ENCODE measurements around the gene SCN7A. TPM values are rescaled to one million over a fixed set of nuclear protein-coding genes. Genes with fewer than 3 reads are reported as not detected.
"Not testable (repeated sequence)": the region's sequence is repeated elsewhere in the genome, so short reads cannot be mapped to it uniquely, and the experiment has no call there.

SCN7A gene
- polyA plus RNA-seq, 2 donors: 0.47 to 1.2 TPM

- no peaks in the 10 kb centered on the region for H3K36me3 ChIP-seq (ENCODE audit: control insufficient read depth in 2 of 2, insufficient read depth in 2 of 2, low read length in 1 of 2)
- H3K27me3 ChIP-seq (ENCODE audit: control insufficient read depth in 1 of 2, insufficient read depth in 2 of 2, low read length in 2 of 2): no peaks in the 10 kb centered on the region
- 65 to 70% methylated on average over 6 of the region's 6 CpGs for WGBS, 2 donors
- no peaks in the 10 kb centered on the region for H3K4me1 ChIP-seq (ENCODE audit: control insufficient read depth in 2 of 2, insufficient read depth in 2 of 2, low read length in 1 of 2)
- no peak overlapping the region for H3K27ac ChIP-seq (ENCODE audit: low read depth in 2 of 2, low read length in 1 of 2)
- no peaks in the 10 kb centered on the region for H3K9me3 ChIP-seq (ENCODE audit: control insufficient read depth in 2 of 2, insufficient read depth in 1 of 2, low read depth in 1 of 2, low read length in 1 of 2)
- H3K4me3 ChIP-seq (ENCODE audit: low read depth in 1 of 2, low read length in 2 of 2): no peak overlapping the region
Observed at GRCh38 chr2:166365803-166366420, 128.1 kb downstream of the SCN7A start.

- 93 to 97% methylated on average over 3 of the region's 3 CpGs for WGBS, 2 donors
- Histone ChIP-seq H3K4me1 (ENCODE audit: control insufficient read depth in 2 of 2, insufficient read depth in 2 of 2, low read length in 1 of 2) (no peaks in the 10 kb centered on the region), H3K27me3 (ENCODE audit: control insufficient read depth in 1 of 2, insufficient read depth in 2 of 2, low read length in 2 of 2) (no peaks in the 10 kb centered on the region), H3K27ac (ENCODE audit: low read depth in 2 of 2, low read length in 1 of 2) (no peak overlapping the region), H3K4me3 (ENCODE audit: low read depth in 1 of 2, low read length in 2 of 2) (no peak overlapping the region), H3K9me3 (ENCODE audit: control insufficient read depth in 2 of 2, insufficient read depth in 1 of 2, low read depth in 1 of 2, low read length in 1 of 2) (no peaks in the 10 kb centered on the region), H3K36me3 (ENCODE audit: control insufficient read depth in 2 of 2, insufficient read depth in 2 of 2, low read length in 1 of 2) (no peaks in the 10 kb centered on the region)
Observed at GRCh38 chr2:166365239-166365638, 128.8 kb downstream of the SCN7A start.

GRCh38 chr2:166364476-166365161 is 129.4 kb downstream of the SCN7A start:
- H3K4me1 ChIP-seq (ENCODE audit: control insufficient read depth in 2 of 2, insufficient read depth in 2 of 2, low read length in 1 of 2): no peaks in the 10 kb centered on the region
- H3K27ac ChIP-seq (ENCODE audit: low read depth in 2 of 2, low read length in 1 of 2): no peak overlapping the region
- no peaks in the 10 kb centered on the region for H3K27me3 ChIP-seq (ENCODE audit: control insufficient read depth in 1 of 2, insufficient read depth in 2 of 2, low read length in 2 of 2)
- H3K4me3 ChIP-seq (ENCODE audit: low read depth in 1 of 2, low read length in 2 of 2): no peak overlapping the region
- H3K9me3 ChIP-seq (ENCODE audit: control insufficient read depth in 2 of 2, insufficient read depth in 1 of 2, low read depth in 1 of 2, low read length in 1 of 2): no peaks in the 10 kb centered on the region
- 90 to 91% methylated on average over 9 of the region's 9 CpGs for WGBS, 2 donors
- H3K36me3 ChIP-seq (ENCODE audit: control insufficient read depth in 2 of 2, insufficient read depth in 2 of 2, low read length in 1 of 2): no peaks in the 10 kb centered on the region

GRCh38 chr2:166361351-166362153 is 132.5 kb downstream of the SCN7A start:
- Histone ChIP-seq H3K36me3 (ENCODE audit: control insufficient read depth in 2 of 2, insufficient read depth in 2 of 2, low read length in 1 of 2) (no peaks in the 10 kb centered on the region), H3K4me1 (ENCODE audit: control insufficient read depth in 2 of 2, insufficient read depth in 2 of 2, low read length in 1 of 2) (no peaks in the 10 kb centered on the region), H3K27ac (ENCODE audit: low read depth in 2 of 2, low read length in 1 of 2) (no peak overlapping the region), H3K4me3 (ENCODE audit: low read depth in 1 of 2, low read length in 2 of 2) (no peak overlapping the region), H3K9me3 (ENCODE audit: control insufficient read depth in 2 of 2, insufficient read depth in 1 of 2, low read depth in 1 of 2, low read length in 1 of 2) (no peaks in the 10 kb centered on the region), H3K27me3 (ENCODE audit: control insufficient read depth in 1 of 2, insufficient read depth in 2 of 2, low read length in 2 of 2) (no peaks in the 10 kb centered on the region)
- WGBS, 2 donors: 59 to 67% methylated on average over 3 of the region's 3 CpGs

- no peaks in the 10 kb centered on the region for H3K27me3 ChIP-seq (ENCODE audit: control insufficient read depth in 1 of 2, insufficient read depth in 2 of 2, low read length in 2 of 2)
- H3K9me3 ChIP-seq (ENCODE audit: control insufficient read depth in 2 of 2, insufficient read depth in 1 of 2, low read depth in 1 of 2, low read length in 1 of 2): no peaks in the 10 kb centered on the region
- H3K4me3 ChIP-seq (ENCODE audit: low read depth in 1 of 2, low read length in 2 of 2): no peak overlapping the region
- H3K27ac ChIP-seq (ENCODE audit: low read depth in 2 of 2, low read length in 1 of 2): no peak overlapping the region
- no peaks in the 10 kb centered on the region for H3K36me3 ChIP-seq (ENCODE audit: control insufficient read depth in 2 of 2, insufficient read depth in 2 of 2, low read length in 1 of 2)
- no peaks in the 10 kb centered on the region for H3K4me1 ChIP-seq (ENCODE audit: control insufficient read depth in 2 of 2, insufficient read depth in 2 of 2, low read length in 1 of 2)
- 46 to 55% methylated on average over 2 of the region's 2 CpGs for WGBS, 2 donors
Observed at GRCh38 chr2:166360906-166361305, 133.1 kb downstream of the SCN7A start.

DNA sequence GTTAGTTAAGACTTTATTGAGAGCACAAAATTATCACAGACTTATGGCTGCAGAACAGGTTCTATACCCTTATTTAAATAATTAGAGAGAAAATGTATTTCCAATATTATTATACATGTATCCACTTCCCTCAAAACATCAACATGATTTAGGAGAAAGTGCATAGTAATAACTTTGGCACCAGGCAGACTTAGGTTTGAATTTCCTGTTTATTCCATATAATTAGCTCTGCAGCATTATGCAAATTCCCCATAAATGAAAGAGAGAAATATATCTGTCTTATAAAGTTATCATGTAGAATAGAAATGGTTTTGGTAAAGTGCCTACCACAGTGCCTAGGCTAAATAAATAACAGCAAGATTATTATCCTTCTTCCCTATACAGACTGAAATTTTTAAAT is 133.6 kb downstream of the SCN7A start:
- no peaks in the 10 kb centered on the region for H3K36me3 ChIP-seq (ENCODE audit: control insufficient read depth in 2 of 2, insufficient read depth in 2 of 2, low read length in 1 of 2)
- no peaks in the 10 kb centered on the region for H3K27me3 ChIP-seq (ENCODE audit: control insufficient read depth in 1 of 2, insufficient read depth in 2 of 2, low read length in 2 of 2)
- H3K4me1 ChIP-seq (ENCODE audit: control insufficient read depth in 2 of 2, insufficient read depth in 2 of 2, low read length in 1 of 2): no peaks in the 10 kb centered on the region
- no peak overlapping the region for H3K27ac ChIP-seq (ENCODE audit: low read depth in 2 of 2, low read length in 1 of 2)
- no peaks in the 10 kb centered on the region for H3K9me3 ChIP-seq (ENCODE audit: control insufficient read depth in 2 of 2, insufficient read depth in 1 of 2, low read depth in 1 of 2, low read length in 1 of 2)
- H3K4me3 ChIP-seq (ENCODE audit: low read depth in 1 of 2, low read length in 2 of 2): no peak overlapping the region

GRCh38 chr2:166357950-166358321 is 136.1 kb downstream of the SCN7A start:
- H3K36me3 ChIP-seq (ENCODE audit: control insufficient read depth in 2 of 2, insufficient read depth in 2 of 2, low read length in 1 of 2); H3K27me3 ChIP-seq (ENCODE audit: control insufficient read depth in 1 of 2, insufficient read depth in 2 of 2, low read length in 2 of 2); H3K9me3 ChIP-seq (ENCODE audit: control insufficient read depth in 2 of 2, insufficient read depth in 1 of 2, low read depth in 1 of 2, low read length in 1 of 2); H3K4me3 ChIP-seq (ENCODE audit: low read depth in 1 of 2, low read length in 2 of 2); H3K27ac ChIP-seq (ENCODE audit: low read depth in 2 of 2, low read length in 1 of 2); H3K4me1 ChIP-seq (ENCODE audit: control insufficient read depth in 2 of 2, insufficient read depth in 2 of 2, low read length in 1 of 2): not testable (repeated sequence)
- WGBS, 2 donors: 91 to 92% methylated on average over 4 of the region's 4 CpGs

DNA sequence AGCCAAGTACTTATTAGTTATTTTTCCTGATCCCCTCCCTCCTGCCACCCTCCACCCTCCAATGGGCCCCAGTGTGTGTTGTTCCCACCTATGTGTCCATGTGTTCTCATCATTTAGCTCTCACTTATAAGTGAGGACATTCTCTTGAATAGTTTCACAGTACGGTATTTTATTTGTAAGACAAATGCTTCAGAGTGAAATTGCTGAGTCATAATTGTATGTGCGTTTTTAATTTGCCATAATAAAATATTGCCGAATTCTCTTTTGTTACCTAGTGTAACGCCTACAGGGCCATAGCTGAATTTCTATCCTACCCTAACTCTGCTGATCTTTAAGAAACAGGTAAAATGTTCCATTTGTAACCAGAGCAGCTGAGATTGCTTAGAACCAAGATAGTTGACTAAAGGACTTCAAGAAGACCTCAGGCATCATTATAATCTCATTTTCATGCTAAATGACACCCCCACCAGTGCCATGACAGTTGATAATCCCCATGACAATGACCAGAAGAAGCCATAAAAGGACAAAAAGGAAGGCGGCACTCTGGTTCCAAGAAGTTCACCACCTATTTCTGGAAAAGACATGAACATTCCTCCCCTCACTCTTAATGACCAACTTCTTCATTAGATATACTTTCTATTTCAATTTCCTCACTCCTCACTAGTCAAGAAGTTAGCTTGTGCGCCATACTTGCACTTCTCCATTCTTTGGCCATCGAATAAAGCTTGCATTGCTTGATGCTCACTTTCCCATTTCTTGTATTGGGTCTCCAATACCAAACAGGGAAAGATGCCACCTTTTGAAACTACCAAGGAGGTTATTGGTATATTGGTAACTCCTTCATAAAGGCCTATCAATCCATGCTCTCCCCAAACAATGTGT is 136.7 kb downstream of the SCN7A start:
- no peaks in the 10 kb centered on the region for H3K27me3 ChIP-seq (ENCODE audit: control insufficient read depth in 1 of 2, insufficient read depth in 2 of 2, low read length in 2 of 2)
- H3K4me3 ChIP-seq (ENCODE audit: low read depth in 1 of 2, low read length in 2 of 2): no peak overlapping the region
- H3K4me1 ChIP-seq (ENCODE audit: control insufficient read depth in 2 of 2, insufficient read depth in 2 of 2, low read length in 1 of 2): no peaks in the 10 kb centered on the region
- no peak overlapping the region for H3K27ac ChIP-seq (ENCODE audit: low read depth in 2 of 2, low read length in 1 of 2)
- no peaks in the 10 kb centered on the region for H3K9me3 ChIP-seq (ENCODE audit: control insufficient read depth in 2 of 2, insufficient read depth in 1 of 2, low read depth in 1 of 2, low read length in 1 of 2)
- no peaks in the 10 kb centered on the region for H3K36me3 ChIP-seq (ENCODE audit: control insufficient read depth in 2 of 2, insufficient read depth in 2 of 2, low read length in 1 of 2)
- WGBS, 2 donors: 91 to 95% methylated on average over 7 of the region's 7 CpGs

Data from esophagus (tissue), 2 donors.